Pancreas (tissue), 10 donors: ENCODE measurements around the gene FARSB. TPM values are rescaled to one million over a fixed set of nuclear protein-coding genes. Genes with fewer than 3 reads are reported as not detected.

Experiments
- ATAC-seq, 4 donors: fragments of 200-7000 bp; cut with Tn5 transposase; one replicate each; pipeline versions ENCODE4 v1.8.0 to v1.9.1; 2020; ENCODE audit warnings: mild to moderate bottlenecking in 4 of 4, moderate library complexity in 4 of 4
- DNase-seq, 6 donors: peaks; one replicate each; pipeline ENCODE4 v3.0.0-alpha.2; 2020
- FAIRE-seq: peaks from 2 replicates; lab custom pipeline; 2012; peaks lifted over from hg19 to GRCh38; lab: Jason Lieb, UNC
- H3K27ac ChIP-seq, 4 donors: fragments of 200-600 bp; sonication (generic); 1 replicate in 3 of 4; 2 replicates in 1 of 4; pipeline versions ENCODE4 v1.5.0 to v1.8.0; 2020
- H3K27me3 ChIP-seq, 4 donors: fragments of 200-600 bp; one replicate each; pipeline ENCODE4 v1.8.0; 2021
- H3K36me3 ChIP-seq, 3 donors: fragments of 200-600 bp; sonication (generic) in 1 of 3; one replicate each; pipeline versions ENCODE4 v1.5.0 to v1.8.0; 2020 to 2021
- H3K4me1 ChIP-seq, 3 donors: fragments of 200-600 bp; one replicate each; pipeline ENCODE4 v1.8.0; 2021
- H3K4me3 ChIP-seq, 4 donors: fragments of 200-600 bp; sonication (generic) in 2 of 4; one replicate each; pipeline versions ENCODE4 v1.5.0 to v1.8.0; 2020 to 2021
- H3K9me3 ChIP-seq, 4 donors: fragments of 200-600 bp; one replicate each; pipeline ENCODE4 v1.8.0; 2021
- CTCF ChIP-seq, 4 donors: fragments of 200-600 bp; sonication (generic) in 3 of 4; IDR thresholded peaks; one replicate each; pipeline versions ENCODE4 v1.5.0 to v1.8.0; 2021; ENCODE audit warnings: antibody characterized with exemption in 4 of 4
- WGBS, 2 donors: extraction: QIAGEN DNeasy Blood & Tissue Kit; methylation state at CpG; one replicate each; pipeline ENCODE4 v1.1.7; 2013; 5-methylcytosine and 5-hydroxymethylcytosine counted together
- intact Hi-C, 3 donors: fragments of 100-400 bp; cut with DNase I; formaldehyde crosslinking; loops; one replicate each; pipeline versions ENCODE4 v1.11.1 to v1.14.2; 2022
- polyA plus RNA-seq, 2 donors: library from polyadenylated mRNA; stranded (reverse); fragments of 200-250 nt; gene quantifications; one replicate each; pipeline ENCODE4 v1.2.3, GENCODE V29; 2013
- total RNA-seq, 6 donors: library from RNA; stranded (reverse); fragmentation: NEBNext Ultra II Directional in 4 of 6; extraction: Animal tissue kit (Norgen Biotek cat#: 25700) in 4 of 6; gene quantifications; one replicate each; pipeline versions ENCODE4 v1.2.1 to v1.2.4, GENCODE V29; 2021 to 2023
- donor health status: healthy with polysubstance abuse.
- donor health status: DM: no; HTN: no; CAD: no; lungs with moderate emphysema.
- donor health status: DM: no; HTN: no; CAD: no.
- donor health status: control.
- donor health status: control.
- donor health status: Bipolar disorder and iron deficiency.
- donor health status: DM: yes; HTN: yes; CAD: no.
- donor health status: DM: no; HTN: no; CAD: no.
- donor health status: DM: no; HTN: no; CAD: no.
- donor health status: DM: yes; HTN: yes; CAD: no.

The FARSB gene
- total and polyA plus RNA-seq, 8 donors = 6.1 to 13.7 (median 9.1) TPM

GRCh38 chr2:222545823-222546795 is 109.8 kb downstream of the FARSB start:
- Histone ChIP-seq H3K9me3 (no peaks in the 10 kb centered on the region), H3K27ac (no peak overlapping the region), H3K36me3 (no peaks in the 10 kb centered on the region), H3K4me3 (no peak overlapping the region), H3K4me1 (no peaks in the 10 kb centered on the region), H3K27me3 (peaks cover 0 to 5% (median 0%) of the 10 kb centered on the region in 4 donors)
- FAIRE-seq (no peak), DNase-seq (no peak), ATAC-seq (peak in 1 of 4 donors; percentile 28)
- TF ChIP-seq CTCF (IDR thresholded peaks at IDR 0.05) = no peak
- intact Hi-C loops = no loop called here
- WGBS, 2 donors = 61 to 80% methylated on average over 6 of the region's 6 CpGs

DNA sequence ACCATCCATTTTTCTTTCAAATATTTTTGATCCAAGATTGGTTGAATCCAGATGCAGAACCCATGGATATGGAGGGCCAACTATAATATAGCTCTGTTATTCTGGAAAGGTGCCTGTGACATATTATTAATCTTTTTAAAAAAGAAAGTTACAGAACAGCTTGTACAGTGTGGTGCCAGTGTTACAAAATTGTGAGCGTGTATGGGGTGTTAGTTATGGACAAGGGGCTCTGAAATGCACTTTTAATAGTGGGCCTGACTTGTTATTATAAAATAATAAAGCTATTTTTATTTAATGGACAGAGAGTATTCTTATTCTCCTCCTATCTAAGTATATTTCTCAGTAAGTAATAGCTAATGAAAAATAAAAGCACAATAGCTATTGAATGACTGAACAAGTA is 111.2 kb downstream of the FARSB start:
- Histone ChIP-seq H3K27me3 (no peaks in the 10 kb centered on the region), H3K4me3 (no peak overlapping the region), H3K27ac (no peak overlapping the region), H3K36me3 (no peaks in the 10 kb centered on the region), H3K9me3 (no peaks in the 10 kb centered on the region), H3K4me1 (no peaks in the 10 kb centered on the region)
- FAIRE-seq = no peak
- ATAC-seq = no peak
- DNase-seq = no peak
- intact Hi-C loops = no loop called here
- no peak for TF ChIP-seq CTCF (IDR thresholded peaks at IDR 0.05)
- WGBS, 2 donors = 79 to 86% methylated on average over 1 of the region's 1 CpG

- no peaks in the 10 kb centered on the region for H3K4me1 ChIP-seq
- FAIRE-seq = no peak
- ATAC-seq = no peak
- H3K36me3 ChIP-seq = no peaks in the 10 kb centered on the region
- H3K27me3 ChIP-seq = no peaks in the 10 kb centered on the region
- TF ChIP-seq CTCF (IDR thresholded peaks at IDR 0.05) = no peak
- intact Hi-C loops = no loop called here
- no peak overlapping the region for H3K27ac ChIP-seq
- no peak for DNase-seq
- no peaks in the 10 kb centered on the region for H3K9me3 ChIP-seq
- 65 to 80% methylated on average over 3 of the region's 3 CpGs for WGBS, 2 donors
- H3K4me3 ChIP-seq = no peak overlapping the region
Observed at GRCh38 chr2:222538535-222538934, 117.4 kb downstream of the FARSB start.

DNA sequence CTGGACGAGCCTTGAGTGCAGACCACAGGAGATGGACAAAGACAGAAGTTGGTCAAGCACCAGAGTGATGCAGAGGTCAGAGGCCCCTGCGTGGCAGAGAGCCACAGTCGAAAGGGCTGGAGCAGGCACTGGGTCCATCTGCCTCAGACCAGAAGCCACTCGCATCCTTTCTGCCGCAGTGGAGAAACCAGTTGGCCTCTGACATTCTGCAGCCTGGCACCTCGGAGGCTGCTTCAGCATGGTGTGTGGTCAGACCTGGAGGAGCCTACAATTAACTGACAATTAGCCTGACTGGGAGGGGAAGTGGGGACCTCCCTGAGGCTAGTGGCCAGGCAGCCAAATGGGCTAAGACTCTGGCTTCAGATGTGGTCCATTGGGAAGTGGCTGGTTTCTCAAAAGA is 120.4 kb downstream of the FARSB start:
- WGBS, 2 donors = 72 to 79% methylated on average over 6 of the region's 6 CpGs
- Histone ChIP-seq H3K9me3 (no peaks in the 10 kb centered on the region), H3K27ac (no peak overlapping the region), H3K4me3 (no peak overlapping the region), H3K4me1 (no peaks in the 10 kb centered on the region), H3K36me3 (no peaks in the 10 kb centered on the region), H3K27me3 (no peaks in the 10 kb centered on the region)
- DNase-seq = no peak
- FAIRE-seq = no peak
- no peak for TF ChIP-seq CTCF (IDR thresholded peaks at IDR 0.05)
- intact Hi-C loops = no loop called here
- no peak for ATAC-seq

DNA sequence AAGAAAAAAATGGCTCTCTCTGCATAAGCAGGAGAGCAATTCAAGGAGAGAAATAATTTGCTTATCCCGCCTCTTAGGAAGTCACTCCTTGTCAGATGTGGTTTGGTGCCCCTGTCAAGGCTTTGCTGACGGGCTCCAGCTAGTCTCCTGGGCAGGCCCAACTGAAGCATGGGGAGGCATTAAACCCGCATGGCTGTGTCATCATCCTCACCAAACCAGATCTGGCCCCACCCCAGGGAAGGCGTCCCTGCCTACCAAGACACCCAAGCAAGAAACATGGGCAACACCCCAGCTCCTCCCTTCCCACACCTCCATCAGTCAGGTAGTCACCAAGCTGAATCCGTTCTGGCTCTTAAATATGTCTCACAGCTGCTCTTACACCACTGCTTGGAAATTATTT is 123.6 kb downstream of the FARSB start:
- WGBS, 2 donors = 72 to 74% methylated on average over 5 of the region's 5 CpGs

More for the DNA sequence above, 123.6 kb downstream of the FARSB start:
- Histone ChIP-seq H3K4me1 (no peaks in the 10 kb centered on the region), H3K9me3 (no peaks in the 10 kb centered on the region), H3K27ac (no peak overlapping the region), H3K27me3 (no peaks in the 10 kb centered on the region), H3K36me3 (no peaks in the 10 kb centered on the region), H3K4me3 (no peak overlapping the region)
- no peak for TF ChIP-seq CTCF (IDR thresholded peaks at IDR 0.05)
- DNase-seq = no peak
- no peak for FAIRE-seq
- intact Hi-C loops = no loop called here
- ATAC-seq = no peak
